C4-2B (cell line): ENCODE data around the gene HFE.

ENCODE experiments used
- ZFX ChIP-seq: fragments of 450-650 bp; IDR thresholded peaks from 2 replicates; pipeline ENCODE4 v1.6.1; 2017
- TF ChIP-seq, protein P1 (sequence below): fragments of 450-650 bp; conservative IDR thresholded peaks from 2 replicates; pipeline ENCODE4 v1.5.1; 2017; ENCODE audit warnings: mild to moderate bottlenecking

- TF ChIP-seq, protein P1, sequence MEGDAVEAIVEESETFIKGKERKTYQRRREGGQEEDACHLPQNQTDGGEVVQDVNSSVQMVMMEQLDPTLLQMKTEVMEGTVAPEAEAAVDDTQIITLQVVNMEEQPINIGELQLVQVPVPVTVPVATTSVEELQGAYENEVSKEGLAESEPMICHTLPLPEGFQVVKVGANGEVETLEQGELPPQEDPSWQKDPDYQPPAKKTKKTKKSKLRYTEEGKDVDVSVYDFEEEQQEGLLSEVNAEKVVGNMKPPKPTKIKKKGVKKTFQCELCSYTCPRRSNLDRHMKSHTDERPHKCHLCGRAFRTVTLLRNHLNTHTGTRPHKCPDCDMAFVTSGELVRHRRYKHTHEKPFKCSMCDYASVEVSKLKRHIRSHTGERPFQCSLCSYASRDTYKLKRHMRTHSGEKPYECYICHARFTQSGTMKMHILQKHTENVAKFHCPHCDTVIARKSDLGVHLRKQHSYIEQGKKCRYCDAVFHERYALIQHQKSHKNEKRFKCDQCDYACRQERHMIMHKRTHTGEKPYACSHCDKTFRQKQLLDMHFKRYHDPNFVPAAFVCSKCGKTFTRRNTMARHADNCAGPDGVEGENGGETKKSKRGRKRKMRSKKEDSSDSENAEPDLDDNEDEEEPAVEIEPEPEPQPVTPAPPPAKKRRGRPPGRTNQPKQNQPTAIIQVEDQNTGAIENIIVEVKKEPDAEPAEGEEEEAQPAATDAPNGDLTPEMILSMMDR = no peak
- no peak for TF ChIP-seq ZFX
Measured at GRCh38 chr6:26043384-26044139, 43.7 kb upstream of the HFE start.
